ENCODE results near the gene CLPTM1.

CLPTM1 gene

GRCh38 chr19:45016388-45017314, 61.5 kb downstream of the CLPTM1 start:
- DNase-seq = peak; percentile 91

DNA sequence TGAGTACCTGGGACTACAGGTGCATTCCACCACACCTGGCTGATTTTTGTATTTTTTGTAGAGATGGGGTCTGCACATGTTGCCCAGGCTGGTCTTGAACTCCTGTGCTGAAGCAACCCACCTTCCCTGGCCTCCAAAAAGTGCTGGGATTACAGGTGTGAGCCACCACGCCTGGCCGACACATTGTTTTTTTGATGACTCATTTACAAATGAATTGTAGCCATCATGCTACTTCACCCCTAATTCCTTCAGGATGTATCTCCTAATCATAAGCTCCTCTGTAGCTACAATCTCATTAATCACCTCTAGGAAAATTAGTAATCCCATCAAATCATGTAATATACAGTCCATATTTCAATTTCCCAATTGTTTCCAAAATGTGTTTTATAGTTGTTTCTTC, 64.0 kb downstream of the CLPTM1 start:
- DNase-seq = no peak

DNA sequence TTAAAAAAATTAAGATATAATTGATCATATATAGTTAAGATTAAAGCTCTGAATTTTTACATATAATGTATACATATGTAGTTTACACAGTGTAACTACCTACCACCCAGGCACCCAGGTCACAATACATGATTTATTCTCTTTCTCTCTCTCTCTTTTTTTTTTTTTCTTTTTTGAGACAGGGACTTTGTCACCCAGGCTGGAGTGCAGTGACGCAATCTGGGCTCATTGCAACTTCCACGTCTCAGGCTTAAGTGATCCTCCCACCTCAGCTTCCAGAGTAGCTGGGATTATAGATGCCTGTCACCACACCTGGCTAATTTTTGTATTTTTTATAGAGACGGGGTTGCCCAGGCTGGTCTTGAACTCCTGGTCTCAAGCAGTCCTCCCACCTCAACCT, 64.9 kb downstream of the CLPTM1 start:
- no peak for DNase-seq

GRCh38 chr19:45021971-45022370, 66.8 kb downstream of the CLPTM1 start:
- DNase-seq = no peak

- no peak for DNase-seq
Measured at GRCh38 chr19:45023048-45023447, 67.9 kb downstream of the CLPTM1 start.

DNA sequence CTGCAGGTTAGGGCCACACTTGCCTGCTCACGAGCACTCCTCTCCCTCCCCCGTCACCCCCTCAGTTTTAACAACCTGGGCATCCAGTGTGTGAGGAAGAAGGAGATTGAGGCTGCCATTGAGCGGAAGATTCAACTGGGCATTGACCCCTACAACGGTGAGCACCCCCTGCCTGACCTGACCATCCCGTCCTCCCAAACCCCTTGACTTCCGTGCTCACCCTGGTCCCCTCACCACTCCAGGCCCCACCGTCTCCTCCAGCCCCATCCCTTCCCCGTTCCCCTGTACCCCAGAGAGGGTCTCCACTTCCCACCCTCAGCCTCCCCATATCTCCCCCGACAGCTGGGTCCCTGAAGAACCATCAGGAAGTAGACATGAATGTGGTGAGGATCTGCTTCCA, 70.1 kb downstream of the CLPTM1 start:
- no peak for DNase-seq

GRCh38 chr19:45027371-45027770, 72.2 kb downstream of the CLPTM1 start:
- DNase-seq = no peak

- no peak for DNase-seq
Measured at GRCh38 chr19:45030825-45031224, 75.6 kb downstream of the CLPTM1 start.

GRCh38 chr19:45032421-45032820, 77.2 kb downstream of the CLPTM1 start:
- DNase-seq = no peak

DNA sequence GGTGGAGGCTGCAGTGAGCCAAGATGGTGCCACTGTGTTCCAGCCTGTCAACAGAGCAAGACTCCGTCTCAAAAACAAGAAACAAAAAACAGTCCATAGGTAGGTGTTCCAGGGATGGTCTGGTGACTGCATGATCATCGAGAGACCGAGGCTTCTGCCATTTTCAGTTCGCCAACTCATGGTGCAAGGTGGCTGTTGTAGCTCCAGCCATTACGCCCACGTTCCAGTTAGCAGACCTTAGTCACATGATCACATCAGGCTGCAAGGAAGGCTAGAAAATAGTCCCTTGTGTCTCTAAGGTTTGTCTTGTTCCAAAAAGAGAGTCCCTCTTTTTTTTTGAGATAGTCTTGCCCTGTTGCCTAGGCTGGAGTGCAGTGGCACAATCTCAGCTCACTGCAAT, 80.6 kb downstream of the CLPTM1 start:
- no peak for DNase-seq

DNA sequence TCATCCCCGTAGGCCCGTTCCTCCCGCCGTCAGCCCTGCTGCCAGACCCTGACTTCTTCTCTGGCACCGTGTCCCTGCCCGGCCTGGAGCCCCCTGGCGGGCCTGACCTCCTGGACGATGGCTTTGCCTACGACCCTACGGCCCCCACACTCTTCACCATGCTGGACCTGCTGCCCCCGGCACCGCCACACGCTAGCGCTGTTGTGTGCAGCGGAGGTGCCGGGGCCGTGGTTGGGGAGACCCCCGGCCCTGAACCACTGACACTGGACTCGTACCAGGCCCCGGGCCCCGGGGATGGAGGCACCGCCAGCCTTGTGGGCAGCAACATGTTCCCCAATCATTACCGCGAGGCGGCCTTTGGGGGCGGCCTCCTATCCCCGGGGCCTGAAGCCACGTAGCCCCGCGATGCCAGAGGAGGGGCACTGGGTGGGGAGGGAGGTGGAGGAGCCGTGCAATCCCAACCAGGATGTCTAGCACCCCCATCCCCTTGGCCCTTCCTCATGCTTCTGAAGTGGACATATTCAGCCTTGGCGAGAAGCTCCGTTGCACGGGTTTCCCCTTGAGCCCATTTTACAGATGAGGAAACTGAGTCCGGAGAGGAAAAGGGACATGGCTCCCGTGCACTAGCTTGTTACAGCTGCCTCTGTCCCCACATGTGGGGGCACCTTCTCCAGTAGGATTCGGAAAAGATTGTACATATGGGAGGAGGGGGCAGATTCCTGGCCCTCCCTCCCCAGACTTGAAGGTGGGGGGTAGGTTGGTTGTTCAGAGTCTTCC, 82.4 kb downstream of the CLPTM1 start:
- no peak for DNase-seq

DNA sequence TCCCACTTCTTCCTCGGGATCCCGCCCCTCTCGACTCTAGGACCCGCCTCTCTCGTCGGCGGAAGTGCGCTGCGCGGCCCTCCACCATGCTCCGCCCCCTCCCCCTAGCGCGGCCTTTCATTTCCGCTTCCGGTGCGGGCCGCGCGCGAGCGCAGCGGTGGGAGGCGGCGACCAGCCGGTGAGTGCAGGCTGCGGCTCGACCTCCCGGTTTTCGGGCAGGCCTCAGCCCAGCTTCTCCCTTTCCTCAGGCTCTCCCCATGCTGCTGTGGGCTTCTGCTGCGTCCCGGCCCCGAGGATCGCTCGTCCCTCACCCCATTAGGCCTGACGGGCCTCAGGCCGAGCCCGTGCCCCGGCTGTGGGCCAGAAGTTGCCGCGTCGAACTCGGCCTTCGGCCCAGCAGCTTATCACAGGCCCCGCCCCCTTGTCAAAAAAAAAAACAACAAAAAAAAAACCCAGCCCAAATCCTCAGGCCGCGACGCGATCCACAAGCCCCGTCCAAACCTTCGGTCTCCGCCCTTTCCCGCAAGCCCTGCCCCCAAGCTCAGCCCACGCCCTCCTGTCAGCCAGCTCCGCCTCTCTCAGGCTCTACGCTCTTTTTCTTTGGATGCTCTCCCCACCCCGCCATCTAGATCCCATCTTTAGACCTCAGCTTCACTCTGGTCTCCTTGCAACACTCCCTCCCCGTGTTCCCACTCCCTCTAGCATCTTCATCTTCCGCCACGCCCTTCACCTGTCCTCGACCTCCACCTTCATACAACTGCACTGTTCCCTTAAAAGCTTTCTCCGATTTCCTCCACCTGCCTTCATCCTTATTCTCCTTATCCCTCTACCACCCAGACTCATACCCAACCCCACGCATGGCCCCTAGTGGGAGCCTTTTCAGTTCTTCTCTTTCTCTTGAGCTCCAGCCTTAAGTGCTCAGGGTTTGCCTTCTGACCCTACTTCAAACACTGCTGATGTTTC, 84.0 kb downstream of the CLPTM1 start, which contains the start of gene CLASRP:
TSS of gene CLASRP (plus strand) at position 115 of the 963 bp plus-strand sequence. CDS start 1,168 bp downstream, outside the sequence.
- peak; percentile 89 for DNase-seq

GRCh38 chr19:45040059-45040771, 85.0 kb downstream of the CLPTM1 start:
- no peak for DNase-seq

- DNase-seq = no peak
Measured at GRCh38 chr19:45041125-45041524, 85.9 kb downstream of the CLPTM1 start.
